ENCODE results near the gene LANCL3. TPM values are rescaled to one million over a fixed set of nuclear protein-coding genes. Genes with fewer than 3 reads are reported as not detected.
"Not testable (repeated sequence)": the region's sequence is repeated elsewhere in the genome, so short reads cannot be mapped to it uniquely, and the experiment has no call there.

Gene LANCL3
- total and polyA plus RNA-seq, 11 donors: 0.08 to 2.2 (median 0.24) TPM

GRCh38 chrX:37640142-37640541, 68.7 kb downstream of the LANCL3 start:
- H3K9me3 ChIP-seq: no peaks in the 10 kb centered on the region
- no peak overlapping the region for H3K27ac ChIP-seq
- no peaks in the 10 kb centered on the region for H3K4me1 ChIP-seq
- H3K27me3 ChIP-seq: peaks cover 0 to 6% (median 0%) of the 10 kb centered on the region in 9 donors
- 71 to 83% (median 74%) methylated on average over 5 of the region's 5 CpGs for WGBS, 4 donors
- DNase-seq: no peak
- no peaks in the 10 kb centered on the region for H3K36me3 ChIP-seq
- TF ChIP-seq POLR2A (IDR thresholded peaks at IDR 0.05): no peak
- TF ChIP-seq CTCF (IDR thresholded peaks at IDR 0.05): no peak
- no peak overlapping the region for H3K4me3 ChIP-seq
- intact Hi-C loops (cut with DNase I): no loop called here
- no peak for ATAC-seq

- Histone ChIP-seq H3K9me3 (no peaks in the 10 kb centered on the region), H3K4me1 (no peaks in the 10 kb centered on the region), H3K36me3 (no peaks in the 10 kb centered on the region), H3K4me3 (no peak overlapping the region), H3K27me3 (peaks cover 0 to 6% (median 0%) of the 10 kb centered on the region in 9 donors), H3K27ac (no peak overlapping the region)
- no peak for TF ChIP-seq CTCF (IDR thresholded peaks at IDR 0.05)
- TF ChIP-seq POLR2A (IDR thresholded peaks at IDR 0.05): no peak
- WGBS, 4 donors: 39 to 85% (median 73%) methylated on average over 3 of the region's 3 CpGs
- intact Hi-C loops (cut with DNase I): no loop called here
- ATAC-seq (no peak), DNase-seq (no peak)
Measured at GRCh38 chrX:37641859-37642258, 70.4 kb downstream of the LANCL3 start.

GRCh38 chrX:37644381-37645305, 73.2 kb downstream of the LANCL3 start:
- H3K36me3 ChIP-seq: no peaks in the 10 kb centered on the region
- intact Hi-C loops (cut with DNase I): no loop called here
- no peaks in the 10 kb centered on the region for H3K4me1 ChIP-seq
- peaks cover 0 to under 1% (median 0%) of the 10 kb centered on the region in 9 donors for H3K27me3 ChIP-seq
- H3K4me3 ChIP-seq: no peak overlapping the region
- no peak for ATAC-seq
- H3K27ac ChIP-seq: no peak overlapping the region
- no peak for DNase-seq
- H3K9me3 ChIP-seq: peaks cover 0 to 6% (median 0%) of the 10 kb centered on the region in 12 donors
- TF ChIP-seq POLR2A (IDR thresholded peaks at IDR 0.05): no peak
- no peak for TF ChIP-seq CTCF (IDR thresholded peaks at IDR 0.05)
- 45 to 67% (median 50%) methylated on average over 6 of the region's 6 CpGs for WGBS, 4 donors

GRCh38 chrX:37646254-37646653, 74.8 kb downstream of the LANCL3 start:
- H3K36me3 ChIP-seq: no peaks in the 10 kb centered on the region
- H3K4me1 ChIP-seq: no peaks in the 10 kb centered on the region
- no peak for ATAC-seq
- peaks cover 0 to 6% (median 0%) of the 10 kb centered on the region in 12 donors for H3K9me3 ChIP-seq
- H3K27ac ChIP-seq: no peak overlapping the region
- TF ChIP-seq CTCF (IDR thresholded peaks at IDR 0.05): no peak
- no peak for TF ChIP-seq POLR2A (IDR thresholded peaks at IDR 0.05)
- no peak overlapping the region for H3K4me3 ChIP-seq
- intact Hi-C loops (cut with DNase I): no loop called here
- H3K27me3 ChIP-seq: no peaks in the 10 kb centered on the region
- no peak for DNase-seq

- H3K27me3 ChIP-seq; H3K27ac ChIP-seq; H3K9me3 ChIP-seq; DNase-seq; ATAC-seq; intact Hi-C loops (cut with DNase I); H3K4me1 ChIP-seq; H3K4me3 ChIP-seq; H3K36me3 ChIP-seq: not testable (repeated sequence)
- 72 to 98% (median 85%) methylated on average over 2 of the region's 2 CpGs for WGBS, 4 donors
Measured at GRCh38 chrX:37650879-37651278, 79.4 kb downstream of the LANCL3 start.

Data from heart left ventricle (tissue), 16 donors.